Measurements from ENCODE around the gene ZBTB3.

GRCh38 chr11:62792202-62792575 is 38.2 kb upstream of the ZBTB3 start:
- TF ChIP-seq POLR2A (IDR thresholded peaks at IDR 0.05; ENCODE audit: low read depth, low read length), result no peak; the same call in 1 of the 2 replicates
- no peak for TF ChIP-seq TAF1 (IDR thresholded peaks at IDR 0.05; ENCODE audit: low read depth, low read length)
- TF ChIP-seq POLR2AphosphoS5 (IDR thresholded peaks at IDR 0.05; ENCODE audit: low read depth, low read length), result 0 out of 2 replicates have a peak, but pooled peaks have one; percentile 5
- TF ChIP-seq POU2F2 (IDR thresholded peaks at IDR 0.05; ENCODE audit: low read depth, low read length), result no peak

Measured in GM12891 (cell line).